NCI-H82 treated with DMSO at 0.1 percent for 48 hours (cell line): ENCODE results near the gene CRHR1.
"Not testable (repeated sequence)": the region's sequence is repeated elsewhere in the genome, so short reads cannot be mapped to it uniquely, and the experiment has no call there.

Experiments used
- DNase-seq: peaks from one replicate; lab custom pipeline; 2025; ENCODE audit not compliant: unreplicated experiment; lab: John Stamatoyannopoulos, UW

Gene CRHR1

GRCh38 chr17:45857977-45858708 lies 74.0 kb downstream of the CRHR1 start:
- no peak for DNase-seq

GRCh38 chr17:45861165-45861564 lies 77.0 kb downstream of the CRHR1 start:
- DNase-seq = no peak

GRCh38 chr17:45862127-45862526 lies 78.0 kb downstream of the CRHR1 start:
- not testable (repeated sequence) for DNase-seq

GRCh38 chr17:45863857-45864654 lies 79.9 kb downstream of the CRHR1 start:
- no peak for DNase-seq

GRCh38 chr17:45867171-45867570 lies 83.1 kb downstream of the CRHR1 start:
- no peak for DNase-seq

- DNase-seq = no peak
Observed at GRCh38 chr17:45867702-45868101, 83.6 kb downstream of the CRHR1 start.

GRCh38 chr17:45868276-45868675 lies 84.2 kb downstream of the CRHR1 start:
- no peak for DNase-seq

- no peak for DNase-seq
Observed at GRCh38 chr17:45869676-45870341, 85.7 kb downstream of the CRHR1 start.

GRCh38 chr17:45870342-45870974 lies 86.3 kb downstream of the CRHR1 start:
- DNase-seq = peak; percentile 12

- no peak for DNase-seq
Observed at GRCh38 chr17:45871718-45872117, 87.6 kb downstream of the CRHR1 start.

GRCh38 chr17:45873728-45874127 lies 89.6 kb downstream of the CRHR1 start:
- DNase-seq = no peak

- DNase-seq = no peak
Observed at GRCh38 chr17:45874151-45874550, 90.0 kb downstream of the CRHR1 start.

GRCh38 chr17:45876539-45876938 lies 92.4 kb downstream of the CRHR1 start:
- no peak for DNase-seq

GRCh38 chr17:45877467-45877866 lies 93.3 kb downstream of the CRHR1 start:
- no peak for DNase-seq

GRCh38 chr17:45883063-45883462 lies 98.9 kb downstream of the CRHR1 start:
- DNase-seq = no peak
